Upper lobe of left lung (tissue), 6 donors: ENCODE data around the gene ZP4. TPM values are rescaled to one million over a fixed set of nuclear protein-coding genes. Genes with fewer than 3 reads are reported as not detected.

Source experiments
- ATAC-seq, 2 donors: fragments of 200-7000 bp; cut with Tn5 transposase; one replicate each; pipeline ENCODE4 v1.9.1; 2022; ENCODE audit warnings: mild to moderate bottlenecking in 2 of 2, moderate library complexity in 2 of 2; ENCODE audit not compliant: low FRiP score in 2 of 2
- DNase-seq, 2 donors: peaks; one replicate each; pipeline ENCODE4 v3.0.0-alpha.2; 2019 to 2020
- H3K27ac ChIP-seq, 4 donors: fragments of 200-600 bp; sonication (generic); one replicate each; pipeline ENCODE4 v1.5.1; 2016 to 2019
- H3K27me3 ChIP-seq, 4 donors: fragments of 200-600 bp; sonication (generic); one replicate each; pipeline ENCODE4 v1.5.1; 2017 to 2019
- H3K36me3 ChIP-seq, 4 donors: fragments of 200-600 bp; sonication (generic); one replicate each; pipeline ENCODE4 v1.5.1; 2016 to 2019
- H3K4me1 ChIP-seq, 4 donors: fragments of 200-600 bp; sonication (generic); one replicate each; pipeline ENCODE4 v1.5.1; 2018 to 2019
- H3K4me3 ChIP-seq, 4 donors: fragments of 200-600 bp; sonication (generic); one replicate each; pipeline ENCODE4 v1.5.1; 2017 to 2019; ENCODE audit warnings: mild to moderate bottlenecking in 2 of 4, moderate library complexity in 1 of 4
- H3K9me3 ChIP-seq, 4 donors: fragments of 200-600 bp; sonication (generic); one replicate each; pipeline ENCODE4 v1.5.1; 2018 to 2019
- CTCF ChIP-seq, 6 experiments: fragments of 450-650 bp in 4 of 6; fragments of 200-600 bp in 2 of 6; sonication (generic) in 2 of 6; IDR thresholded peaks; one replicate each; pipeline ENCODE4 v1.5.1; 2016 to 2019; ENCODE audit warnings: antibody characterized with exemption in 6 of 6
- EP300 ChIP-seq, 4 donors: sonication (generic); formaldehyde crosslinking; IDR thresholded peaks; one replicate each; pipeline ENCODE4 v1.5.1; 2017; ENCODE audit warnings: antibody characterized with exemption in 4 of 4, control low read depth in 2 of 4
- POLR2A ChIP-seq, 4 donors: fragments of 450-650 bp; IDR thresholded peaks; one replicate each; pipeline ENCODE4 v1.5.1; 2016 to 2017; ENCODE audit warnings: antibody characterized with exemption in 4 of 4, mild to moderate bottlenecking in 2 of 4
- POLR2AphosphoS5 ChIP-seq, 2 donors: sonication (generic); formaldehyde crosslinking; IDR thresholded peaks; one replicate each; pipeline ENCODE4 v1.5.1; 2017; ENCODE audit warnings: antibody characterized with exemption in 2 of 2
- WGBS, 2 donors: methylation state at CpG; one replicate each; pipeline ENCODE4 v1.1.5; 2017 to 2018; 5-methylcytosine and 5-hydroxymethylcytosine counted together
- total RNA-seq, 6 donors: library from RNA; depleted of rRNA in 4 of 6; stranded (reverse); fragments of >200 nt in 4 of 6; gene quantifications; one replicate each; pipeline versions ENCODE4 v1.1.0 to v1.2.1, GENCODE V29; 2016 to 2021
- donor health status: DM: no; HTN: no; CAD: no; lungs with moderate emphysema.
- donor health status: DM: no; HTN: yes; CAD: no; lungs with severe emphysema.

ZP4 gene
- total RNA-seq, 6 donors from 2014 or later: not detected

GRCh38 chr1:237910834-237911233 lies 20.1 kb upstream of the ZP4 start:
- H3K4me3 ChIP-seq: no peak overlapping the region
- DNase-seq (no peak), ATAC-seq (no peak)
- H3K9me3 ChIP-seq: peaks cover 0 to 5% (median 0%) of the 10 kb centered on the region in 4 donors
- no peaks in the 10 kb centered on the region for H3K4me1 ChIP-seq
- no peak overlapping the region for H3K27ac ChIP-seq
- H3K36me3 ChIP-seq: no peaks in the 10 kb centered on the region
- TF ChIP-seq EP300 (IDR thresholded peaks at IDR 0.05) (no peak), POLR2AphosphoS5 (IDR thresholded peaks at IDR 0.05) (no peak), POLR2A (IDR thresholded peaks at IDR 0.05) (no peak), CTCF (IDR thresholded peaks at IDR 0.05) (no peak)
- WGBS, 2 donors: 82 to 100% methylated on average over 2 of the region's 2 CpGs
- H3K27me3 ChIP-seq: no peaks in the 10 kb centered on the region

DNA sequence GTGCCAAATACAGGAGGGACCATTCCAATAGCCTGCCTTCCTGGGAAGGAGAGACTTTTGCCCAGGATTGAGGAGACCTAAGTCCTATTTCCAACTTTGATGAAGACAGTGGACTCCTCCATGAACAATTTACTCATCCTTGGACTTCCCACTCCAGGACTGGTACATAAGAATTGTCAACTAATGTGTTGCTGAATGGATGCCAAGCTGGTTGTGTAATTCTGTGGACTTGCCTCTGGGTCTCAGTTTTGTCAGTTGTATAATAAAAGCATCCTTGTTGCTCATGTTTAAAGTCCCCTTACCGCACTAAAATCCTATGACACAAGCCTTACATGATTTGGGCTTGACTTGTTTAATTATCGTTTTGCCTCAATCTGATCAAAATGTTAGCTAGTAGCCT lies 13.2 kb upstream of the ZP4 start:
- no peaks in the 10 kb centered on the region for H3K36me3 ChIP-seq
- TF ChIP-seq CTCF (IDR thresholded peaks at IDR 0.05): no peak
- TF ChIP-seq POLR2A (IDR thresholded peaks at IDR 0.05): no peak
- H3K27ac ChIP-seq: no peak overlapping the region
- ATAC-seq (no peak), DNase-seq (no peak)
- 89 to 91% methylated on average over 2 of the region's 2 CpGs for WGBS, 2 donors
- H3K4me1 ChIP-seq: no peaks in the 10 kb centered on the region
- H3K9me3 ChIP-seq: no peaks in the 10 kb centered on the region
- H3K4me3 ChIP-seq: no peak overlapping the region
- H3K27me3 ChIP-seq: no peaks in the 10 kb centered on the region

DNA sequence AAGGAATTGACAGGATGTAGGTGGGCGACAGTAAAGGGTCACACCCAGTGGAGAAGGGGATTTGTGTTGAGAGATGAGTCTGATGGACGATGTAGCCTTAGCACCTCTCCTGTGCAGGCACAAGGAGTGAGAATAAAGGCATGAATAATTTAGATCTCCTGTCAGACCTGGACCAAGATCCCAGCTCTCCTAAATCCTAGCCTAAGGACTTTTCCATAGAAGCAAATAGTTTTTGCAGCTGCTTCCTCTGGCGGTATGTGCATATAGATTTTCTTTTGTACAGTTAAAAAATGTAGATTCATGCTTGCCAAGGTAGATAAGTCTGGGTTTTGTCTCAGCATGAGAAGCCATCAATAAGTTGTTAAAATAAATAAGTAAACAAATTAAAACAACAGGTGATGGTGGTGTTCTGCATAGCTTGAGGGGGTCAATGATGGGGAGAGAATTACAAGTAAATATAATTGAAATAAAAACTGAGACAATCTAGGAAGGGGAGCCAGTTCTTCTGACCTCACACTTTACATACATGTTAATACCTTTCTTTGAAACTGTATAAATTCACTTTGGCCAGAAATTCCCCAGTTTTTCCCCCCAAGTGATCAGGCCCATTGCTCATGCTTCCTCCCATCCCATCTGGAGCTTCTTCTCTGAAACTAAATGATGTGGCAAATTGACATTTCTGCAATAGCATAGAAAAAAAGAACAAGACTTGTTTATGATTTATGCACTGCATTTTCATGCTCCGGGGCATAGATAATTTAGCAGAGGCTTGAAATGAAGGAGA lies 12.4 kb upstream of the ZP4 start:
- no peaks in the 10 kb centered on the region for H3K27me3 ChIP-seq
- no peak overlapping the region for H3K27ac ChIP-seq
- no peak for ATAC-seq
- no peaks in the 10 kb centered on the region for H3K9me3 ChIP-seq
- no peaks in the 10 kb centered on the region for H3K36me3 ChIP-seq
- no peak overlapping the region for H3K4me3 ChIP-seq
- 77 to 80% methylated on average over 4 of the region's 4 CpGs for WGBS, 2 donors
- TF ChIP-seq CTCF (IDR thresholded peaks at IDR 0.05) (no peak), POLR2A (IDR thresholded peaks at IDR 0.05) (no peak)
- H3K4me1 ChIP-seq: no peaks in the 10 kb centered on the region
- DNase-seq: no peak

GRCh38 chr1:237901299-237901934 lies 10.7 kb upstream of the ZP4 start:
- TF ChIP-seq EP300 (IDR thresholded peaks at IDR 0.05) (no peak), CTCF (IDR thresholded peaks at IDR 0.05) (peak in 1 of 6 experiments; percentile 8), POLR2A (IDR thresholded peaks at IDR 0.05) (no peak)

GRCh38 chr1:237895630-237896029 lies 4.9 kb upstream of the ZP4 start:
- DNase-seq (no peak), ATAC-seq (no peak)
- Histone ChIP-seq H3K4me3 (no peak overlapping the region), H3K9me3 (no peaks in the 10 kb centered on the region), H3K27ac (no peak overlapping the region), H3K4me1 (no peaks in the 10 kb centered on the region), H3K36me3 (no peaks in the 10 kb centered on the region), H3K27me3 (no peaks in the 10 kb centered on the region)
- TF ChIP-seq CTCF (IDR thresholded peaks at IDR 0.05) (no peak), POLR2A (IDR thresholded peaks at IDR 0.05) (no peak), EP300 (IDR thresholded peaks at IDR 0.05) (no peak), POLR2AphosphoS5 (IDR thresholded peaks at IDR 0.05) (no peak)

More at GRCh38 chr1:237901299-237901934, 10.7 kb upstream of the ZP4 start:
- WGBS, 2 donors: 54 to 60% methylated on average over 5 of the region's 5 CpGs
- no peaks in the 10 kb centered on the region for H3K9me3 ChIP-seq
- DNase-seq: no peak
- H3K36me3 ChIP-seq: no peaks in the 10 kb centered on the region
- ATAC-seq: peak in 1 of 2 donors; percentile 51
- H3K27me3 ChIP-seq: no peaks in the 10 kb centered on the region
- no peak overlapping the region for H3K27ac ChIP-seq
- H3K4me1 ChIP-seq: no peaks in the 10 kb centered on the region
- no peak overlapping the region for H3K4me3 ChIP-seq
